Measurements from ENCODE around the gene FBXO47. TPM values are rescaled to one million over a fixed set of nuclear protein-coding genes. Genes with fewer than 3 reads are reported as not detected.

The FBXO47 gene
- total and polyA plus RNA-seq, 9 of the 15 experiments (the other 6 are each of a cell fraction or from before 2014, with no cell fraction given): not detected

GRCh38 chr17:38967290-38967738 lies at the start of gene FBXO47 (continued):
- TF ChIP-seq REST (IDR thresholded peaks at IDR 0.05; ENCODE audit: borderline replicate concordance): no peak
- TF ChIP-seq REST (CRISPR knock-in tag; IDR thresholded peaks at IDR 0.05; ENCODE audit: low read depth): no peak
- no peak for TF ChIP-seq CCNT2 (IDR thresholded peaks at IDR 0.05; ENCODE audit: borderline replicate concordance, extremely low read depth, insufficient read length, low read depth, low read length)
- no peak for TF ChIP-seq SETDB1 (IDR thresholded peaks at IDR 0.05; ENCODE audit: low read length)
- no peak for TF ChIP-seq KDM4B (IDR thresholded peaks at IDR 0.05; ENCODE audit: borderline replicate concordance in 2 of 2, low read depth in 1 of 2)
- no peak for TF ChIP-seq NRF1 (conservative IDR thresholded peaks at IDR 0.05 in 1 of 2, IDR thresholded peaks at IDR 0.05 in 1 of 2)
- no peak for TF ChIP-seq ATF7 (IDR thresholded peaks at IDR 0.05)
- TF ChIP-seq ARID3B (CRISPR knock-in tag; IDR thresholded peaks at IDR 0.05; ENCODE audit: borderline replicate concordance): no peak
- no peak for TF ChIP-seq ETV6 (IDR thresholded peaks at IDR 0.05; ENCODE audit: borderline replicate concordance in 1 of 2, low read depth in 2 of 2, low read length in 1 of 2)
- TF ChIP-seq ETV6 (CRISPR knock-in tag; IDR thresholded peaks at IDR 0.05; ENCODE audit: borderline replicate concordance): no peak
- no peak for TF ChIP-seq BCLAF1 (IDR thresholded peaks at IDR 0.05; ENCODE audit: borderline replicate concordance in 1 of 2, control insufficient read depth in 1 of 2, low read depth in 2 of 2, low read length in 1 of 2)
- no peak for TF ChIP-seq ZNF778 (CRISPR knock-in tag; IDR thresholded peaks at IDR 0.05)

Measured in K562 (cell line).